Measurements from ENCODE around the gene MAGIX.
A peak's percentile ranks its signal among the peaks of the same experiment; 100 is the strongest.

Gene MAGIX

DNA sequence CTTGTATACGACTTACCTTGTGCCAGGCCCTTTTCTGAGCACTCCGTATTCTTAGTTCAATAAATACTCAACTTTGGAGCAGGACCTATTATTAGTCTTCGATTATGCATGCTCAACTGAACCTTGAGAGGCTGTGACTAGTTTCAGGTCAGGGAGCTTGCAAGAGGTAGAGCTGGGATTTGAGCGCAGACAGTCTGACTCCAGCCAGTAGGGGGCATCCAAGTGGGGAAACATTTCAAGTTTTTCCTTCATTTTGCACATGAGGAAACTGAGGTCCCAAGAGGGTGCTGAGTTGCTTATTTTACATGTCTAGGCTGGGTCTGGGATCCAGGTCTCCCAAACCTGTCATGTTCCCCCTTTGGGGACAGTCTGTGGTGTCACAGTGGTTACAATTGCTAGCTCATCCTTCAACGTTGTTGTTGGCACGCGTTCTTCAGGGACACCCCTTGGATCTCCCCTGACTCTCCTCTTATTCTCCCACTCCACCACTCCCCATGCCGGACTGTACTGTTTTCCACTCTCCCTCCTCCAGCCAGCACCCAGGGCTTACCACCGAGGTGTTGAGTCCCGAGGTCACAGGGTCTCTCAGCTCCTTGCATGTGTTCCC, 30.3 kb downstream of the MAGIX start:
- H3K4me3 ChIP-seq (ENCODE audit: severe bottlenecking) = no peak overlapping the region
- peak; percentile 57 for TF ChIP-seq CTCF (IDR thresholded peaks at IDR 0.05; ENCODE audit: poor library complexity, severe bottlenecking)
- no peaks in the 10 kb centered on the region for H3K9me3 ChIP-seq (ENCODE audit: severe bottlenecking)
- no peaks in the 10 kb centered on the region for H3K36me3 ChIP-seq (ENCODE audit: low read depth)
- H3K4me1 ChIP-seq (ENCODE audit: insufficient read depth, poor library complexity, severe bottlenecking) = no peaks in the 10 kb centered on the region
- ATAC-seq (ENCODE audit: low read depth) (no peak), DNase-seq (ENCODE audit: low spot score) (no peak)
- no peaks in the 10 kb centered on the region for H3K27me3 ChIP-seq (ENCODE audit: insufficient read depth, poor library complexity, severe bottlenecking)
- no peak overlapping the region for H3K27ac ChIP-seq (ENCODE audit: poor library complexity, severe bottlenecking)

- H3K27me3 ChIP-seq (ENCODE audit: insufficient read depth, poor library complexity, severe bottlenecking) = no peaks in the 10 kb centered on the region
- no peak overlapping the region for H3K4me3 ChIP-seq (ENCODE audit: severe bottlenecking)
- no peaks in the 10 kb centered on the region for H3K4me1 ChIP-seq (ENCODE audit: insufficient read depth, poor library complexity, severe bottlenecking)
- ATAC-seq (ENCODE audit: low read depth) = no peak
- H3K27ac ChIP-seq (ENCODE audit: poor library complexity, severe bottlenecking) = no peak overlapping the region
- no peak for DNase-seq (ENCODE audit: low spot score)
- H3K9me3 ChIP-seq (ENCODE audit: severe bottlenecking) = no peaks in the 10 kb centered on the region
- no peak for TF ChIP-seq CTCF (IDR thresholded peaks at IDR 0.05; ENCODE audit: poor library complexity, severe bottlenecking)
- no peaks in the 10 kb centered on the region for H3K36me3 ChIP-seq (ENCODE audit: low read depth)
Observed at GRCh38 chrX:49193542-49193964, 31.0 kb downstream of the MAGIX start.

DNA sequence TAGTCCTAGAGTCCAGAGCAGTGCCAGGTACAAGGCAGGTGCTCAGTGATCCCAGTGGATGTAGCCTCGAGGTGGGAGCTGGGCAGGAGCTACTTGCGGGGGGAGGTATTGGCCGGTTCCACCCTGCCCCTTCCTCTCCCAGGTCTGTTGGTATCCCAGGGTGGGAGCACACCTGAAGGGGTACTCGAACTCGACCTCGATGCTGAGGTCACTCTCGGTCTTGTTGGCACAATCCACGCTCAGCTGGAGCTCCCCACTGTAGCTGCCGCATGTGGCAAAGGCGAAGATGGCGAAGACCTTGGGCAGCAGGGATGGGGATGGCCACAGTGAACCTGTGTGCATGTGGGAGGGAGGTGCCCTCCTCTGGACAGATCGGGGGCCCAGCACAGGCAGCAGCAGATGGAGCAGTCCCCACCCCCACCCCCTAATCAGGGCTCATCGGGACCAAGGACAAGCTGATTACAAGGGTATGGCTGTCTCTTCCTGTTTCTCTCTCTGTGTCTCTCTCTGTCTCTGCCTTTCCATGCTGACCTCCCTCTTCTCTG, 35.1 kb downstream of the MAGIX start:
- TF ChIP-seq CTCF (IDR thresholded peaks at IDR 0.05; ENCODE audit: poor library complexity, severe bottlenecking) = no peak
- DNase-seq (ENCODE audit: low spot score) = no peak
- H3K4me3 ChIP-seq (ENCODE audit: severe bottlenecking) = no peak overlapping the region
- ATAC-seq (ENCODE audit: low read depth) = no peak
- no peaks in the 10 kb centered on the region for H3K9me3 ChIP-seq (ENCODE audit: severe bottlenecking)
- no peaks in the 10 kb centered on the region for H3K4me1 ChIP-seq (ENCODE audit: insufficient read depth, poor library complexity, severe bottlenecking)
- H3K27ac ChIP-seq (ENCODE audit: poor library complexity, severe bottlenecking) = no peak overlapping the region
- H3K27me3 ChIP-seq (ENCODE audit: insufficient read depth, poor library complexity, severe bottlenecking) = no peaks in the 10 kb centered on the region
- H3K36me3 ChIP-seq (ENCODE audit: low read depth) = no peaks in the 10 kb centered on the region

DNA sequence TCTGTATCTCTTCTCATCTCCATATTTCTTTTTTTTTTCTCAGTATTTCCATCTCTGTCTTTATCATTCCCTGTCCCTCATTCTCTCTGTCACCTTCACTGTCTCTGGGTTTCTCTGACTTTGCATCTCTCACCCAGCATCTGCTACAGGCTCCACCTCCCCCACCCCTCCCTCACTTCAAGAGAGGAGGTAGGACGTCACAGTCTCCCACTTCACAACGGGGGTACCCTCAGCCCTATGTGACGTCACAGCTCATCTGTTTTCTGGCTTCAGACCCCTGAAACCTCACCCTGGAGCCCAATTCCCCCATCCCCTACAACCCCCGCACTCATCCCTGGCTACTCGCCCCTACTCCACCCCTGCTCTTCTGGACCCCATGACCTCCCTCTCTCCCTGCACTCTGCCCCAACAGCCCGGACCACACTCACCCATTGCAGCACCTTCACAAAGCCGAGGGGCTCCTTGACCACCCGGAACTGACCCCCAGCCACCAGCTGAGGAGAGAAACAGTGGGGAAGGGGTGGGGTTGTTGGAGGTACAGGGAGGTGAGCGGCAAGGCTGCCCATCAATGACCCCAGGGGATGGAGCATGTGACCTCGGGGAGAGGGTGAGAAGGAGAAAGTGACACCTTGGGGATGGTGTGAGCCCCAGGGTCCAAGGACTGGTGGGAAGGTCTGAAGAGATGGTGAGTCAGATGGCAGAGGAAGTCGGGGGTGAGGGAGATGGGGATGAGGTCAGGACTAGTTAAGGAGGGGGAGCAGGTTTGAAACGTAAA, 36.2 kb downstream of the MAGIX start:
- ATAC-seq (ENCODE audit: low read depth) = no peak
- Histone ChIP-seq H3K4me1 (ENCODE audit: insufficient read depth, poor library complexity, severe bottlenecking) (no peaks in the 10 kb centered on the region), H3K9me3 (ENCODE audit: severe bottlenecking) (no peaks in the 10 kb centered on the region), H3K36me3 (ENCODE audit: low read depth) (no peaks in the 10 kb centered on the region), H3K4me3 (ENCODE audit: severe bottlenecking) (no peak overlapping the region), H3K27ac (ENCODE audit: poor library complexity, severe bottlenecking) (no peak overlapping the region), H3K27me3 (ENCODE audit: insufficient read depth, poor library complexity, severe bottlenecking) (no peaks in the 10 kb centered on the region)
- no peak for TF ChIP-seq CTCF (IDR thresholded peaks at IDR 0.05; ENCODE audit: poor library complexity, severe bottlenecking)
- no peak for DNase-seq (ENCODE audit: low spot score)

DNA sequence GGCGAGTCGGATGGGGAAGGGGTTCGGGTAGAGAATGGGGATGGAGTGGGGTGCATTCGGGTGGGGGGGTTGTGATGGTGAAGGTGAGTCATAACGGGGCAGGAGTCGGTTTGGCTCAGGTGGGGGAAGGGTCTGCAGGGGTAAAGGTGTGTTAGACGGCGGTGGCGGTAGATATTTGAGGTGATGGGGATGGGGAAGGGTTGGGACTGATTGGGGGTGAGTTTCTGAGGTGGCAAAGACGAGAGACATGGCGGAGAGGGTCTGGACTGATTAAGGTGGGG, 36.7 kb downstream of the MAGIX start:
- no peak overlapping the region for H3K4me3 ChIP-seq (ENCODE audit: severe bottlenecking)
- DNase-seq (ENCODE audit: low spot score) = no peak
- no peak for TF ChIP-seq CTCF (IDR thresholded peaks at IDR 0.05; ENCODE audit: poor library complexity, severe bottlenecking)

More for the DNA sequence above, 36.7 kb downstream of the MAGIX start:
- H3K9me3 ChIP-seq (ENCODE audit: severe bottlenecking) = no peaks in the 10 kb centered on the region
- H3K36me3 ChIP-seq (ENCODE audit: low read depth) = no peaks in the 10 kb centered on the region
- no peaks in the 10 kb centered on the region for H3K27me3 ChIP-seq (ENCODE audit: insufficient read depth, poor library complexity, severe bottlenecking)
- no peak overlapping the region for H3K27ac ChIP-seq (ENCODE audit: poor library complexity, severe bottlenecking)
- no peak for ATAC-seq (ENCODE audit: low read depth)
- H3K4me1 ChIP-seq (ENCODE audit: insufficient read depth, poor library complexity, severe bottlenecking) = no peaks in the 10 kb centered on the region

Data from RWPE2 (cell line).